ENCODE results near the gene TMPRSS7. TPM values are rescaled to one million over a fixed set of nuclear protein-coding genes. Genes with fewer than 3 reads are reported as not detected.
"Not testable (repeated sequence)": the region's sequence is repeated elsewhere in the genome, so short reads cannot be mapped to it uniquely, and the experiment has no call there.

Gene TMPRSS7
- total and polyA plus RNA-seq, 2 donors, result 0.05 to 0.09 TPM

GRCh38 chr3:112072387-112073060, 38.0 kb downstream of the TMPRSS7 start:
- not testable (repeated sequence) for H3K36me3 ChIP-seq (ENCODE audit: control insufficient read depth in 2 of 2, insufficient read depth in 2 of 2, low read length in 1 of 2); H3K4me3 ChIP-seq (ENCODE audit: low read length in 2 of 2); H3K27me3 ChIP-seq (ENCODE audit: control insufficient read depth in 2 of 2, insufficient read depth in 1 of 2, low read length in 1 of 2); H3K9me3 ChIP-seq (ENCODE audit: control insufficient read depth in 2 of 2, insufficient read depth in 1 of 2, low read length in 1 of 2)
- peak in 4 of 9 donors; percentile 47 to 80 (median 59) for DNase-seq (ENCODE audit: low read depth in 6 of 9, low spot score in 9 of 9)
- Histone ChIP-seq H3K27ac (ENCODE audit: low read depth in 1 of 2, low read length in 1 of 2) (peak overlapping the region; percentile 91 to 98), H3K4me1 (ENCODE audit: control insufficient read depth in 2 of 2, insufficient read depth in 2 of 2, low read length in 2 of 2) (peaks cover 26 to 43% of the 10 kb centered on the region in 2 donors)
- 64% methylated on average over 8 of the region's 8 CpGs for WGBS

GRCh38 chr3:112074006-112074405, 39.5 kb downstream of the TMPRSS7 start:
- peaks cover 0 to 10% of the 10 kb centered on the region in 2 donors for H3K9me3 ChIP-seq (ENCODE audit: control insufficient read depth in 2 of 2, insufficient read depth in 1 of 2, low read length in 1 of 2)
- WGBS, result 99% methylated on average over 2 of the region's 2 CpGs
- H3K27ac ChIP-seq (ENCODE audit: low read depth in 1 of 2, low read length in 1 of 2), result peak overlapping the region in 1 of 2 donors; percentile 10
- no peaks in the 10 kb centered on the region for H3K36me3 ChIP-seq (ENCODE audit: control insufficient read depth in 2 of 2, insufficient read depth in 2 of 2, low read length in 1 of 2)
- H3K4me1 ChIP-seq (ENCODE audit: control insufficient read depth in 2 of 2, insufficient read depth in 2 of 2, low read length in 2 of 2), result peaks cover 34 to 51% of the 10 kb centered on the region in 2 donors
- no peak overlapping the region for H3K4me3 ChIP-seq (ENCODE audit: low read length in 2 of 2)
- no peak for DNase-seq (ENCODE audit: low read depth in 6 of 9, low spot score in 9 of 9)
- no peaks in the 10 kb centered on the region for H3K27me3 ChIP-seq (ENCODE audit: control insufficient read depth in 2 of 2, insufficient read depth in 1 of 2, low read length in 1 of 2)

- no peaks in the 10 kb centered on the region for H3K36me3 ChIP-seq (ENCODE audit: control insufficient read depth in 2 of 2, insufficient read depth in 2 of 2, low read length in 1 of 2)
- no peaks in the 10 kb centered on the region for H3K27me3 ChIP-seq (ENCODE audit: control insufficient read depth in 2 of 2, insufficient read depth in 1 of 2, low read length in 1 of 2)
- H3K27ac ChIP-seq (ENCODE audit: low read depth in 1 of 2, low read length in 1 of 2), result peak overlapping the region; percentile 89 to 97
- H3K9me3 ChIP-seq (ENCODE audit: control insufficient read depth in 2 of 2, insufficient read depth in 1 of 2, low read length in 1 of 2), result peaks cover 0 to 10% of the 10 kb centered on the region in 2 donors
- H3K4me3 ChIP-seq (ENCODE audit: low read length in 2 of 2), result peak overlapping the region; percentile 7 to 44
- peaks cover 34 to 51% of the 10 kb centered on the region in 2 donors for H3K4me1 ChIP-seq (ENCODE audit: control insufficient read depth in 2 of 2, insufficient read depth in 2 of 2, low read length in 2 of 2)
- 55% methylated on average over 6 of the region's 6 CpGs for WGBS
- peak in 8 of 9 donors; percentile 58 to 91 (median 74) for DNase-seq (ENCODE audit: low read depth in 6 of 9, low spot score in 9 of 9)
Observed at GRCh38 chr3:112074616-112075497, 40.3 kb downstream of the TMPRSS7 start.

GRCh38 chr3:112078125-112079083, 43.9 kb downstream of the TMPRSS7 start:
- Histone ChIP-seq H3K9me3 (ENCODE audit: control insufficient read depth in 2 of 2, insufficient read depth in 1 of 2, low read length in 1 of 2) (no peaks in the 10 kb centered on the region), H3K27ac (ENCODE audit: low read depth in 1 of 2, low read length in 1 of 2) (no peak overlapping the region), H3K27me3 (ENCODE audit: control insufficient read depth in 2 of 2, insufficient read depth in 1 of 2, low read length in 1 of 2) (no peaks in the 10 kb centered on the region), H3K4me3 (ENCODE audit: low read length in 2 of 2) (no peak overlapping the region), H3K4me1 (ENCODE audit: control insufficient read depth in 2 of 2, insufficient read depth in 2 of 2, low read length in 2 of 2) (peaks cover 32 to 38% of the 10 kb centered on the region in 2 donors), H3K36me3 (ENCODE audit: control insufficient read depth in 2 of 2, insufficient read depth in 2 of 2, low read length in 1 of 2) (no peaks in the 10 kb centered on the region)
- no peak for DNase-seq (ENCODE audit: low read depth in 6 of 9, low spot score in 9 of 9)
- 89% methylated on average over 10 of the region's 10 CpGs for WGBS

GRCh38 chr3:112083239-112083638, 48.7 kb downstream of the TMPRSS7 start:
- no peaks in the 10 kb centered on the region for H3K9me3 ChIP-seq (ENCODE audit: control insufficient read depth in 2 of 2, insufficient read depth in 1 of 2, low read length in 1 of 2)
- H3K4me1 ChIP-seq (ENCODE audit: control insufficient read depth in 2 of 2, insufficient read depth in 2 of 2, low read length in 2 of 2), result peaks cover 15 to 33% of the 10 kb centered on the region in 2 donors
- H3K27ac ChIP-seq (ENCODE audit: low read depth in 1 of 2, low read length in 1 of 2), result no peak overlapping the region
- no peaks in the 10 kb centered on the region for H3K36me3 ChIP-seq (ENCODE audit: control insufficient read depth in 2 of 2, insufficient read depth in 2 of 2, low read length in 1 of 2)
- DNase-seq (ENCODE audit: low read depth in 6 of 9, low spot score in 9 of 9), result no peak
- WGBS, result 98% methylated on average over 4 of the region's 4 CpGs
- H3K4me3 ChIP-seq (ENCODE audit: low read length in 2 of 2), result no peak overlapping the region
- peaks cover 0 to 10% of the 10 kb centered on the region in 2 donors for H3K27me3 ChIP-seq (ENCODE audit: control insufficient read depth in 2 of 2, insufficient read depth in 1 of 2, low read length in 1 of 2)

GRCh38 chr3:112084980-112085705, 50.6 kb downstream of the TMPRSS7 start:
- Histone ChIP-seq H3K27me3 (ENCODE audit: control insufficient read depth in 2 of 2, insufficient read depth in 1 of 2, low read length in 1 of 2) (peaks cover 0 to 10% of the 10 kb centered on the region in 2 donors), H3K9me3 (ENCODE audit: control insufficient read depth in 2 of 2, insufficient read depth in 1 of 2, low read length in 1 of 2) (no peaks in the 10 kb centered on the region), H3K36me3 (ENCODE audit: control insufficient read depth in 2 of 2, insufficient read depth in 2 of 2, low read length in 1 of 2) (no peaks in the 10 kb centered on the region), H3K27ac (ENCODE audit: low read depth in 1 of 2, low read length in 1 of 2) (no peak overlapping the region), H3K4me3 (ENCODE audit: low read length in 2 of 2) (peak overlapping the region; percentile 73 to 87), H3K4me1 (ENCODE audit: control insufficient read depth in 2 of 2, insufficient read depth in 2 of 2, low read length in 2 of 2) (peaks cover 20 to 35% of the 10 kb centered on the region in 2 donors)
- 97% methylated on average over 7 of the region's 7 CpGs for WGBS
- peak in 1 of 9 donors; percentile 16 for DNase-seq (ENCODE audit: low read depth in 6 of 9, low spot score in 9 of 9)

- Histone ChIP-seq H3K36me3 (ENCODE audit: control insufficient read depth in 2 of 2, insufficient read depth in 2 of 2, low read length in 1 of 2) (no peaks in the 10 kb centered on the region), H3K4me1 (ENCODE audit: control insufficient read depth in 2 of 2, insufficient read depth in 2 of 2, low read length in 2 of 2) (peaks cover 25 to 40% of the 10 kb centered on the region in 2 donors), H3K27me3 (ENCODE audit: control insufficient read depth in 2 of 2, insufficient read depth in 1 of 2, low read length in 1 of 2) (peaks cover 0 to 10% of the 10 kb centered on the region in 2 donors), H3K27ac (ENCODE audit: low read depth in 1 of 2, low read length in 1 of 2) (peak overlapping the region; percentile 32 to 81), H3K4me3 (ENCODE audit: low read length in 2 of 2) (peak overlapping the region; percentile 73 to 87), H3K9me3 (ENCODE audit: control insufficient read depth in 2 of 2, insufficient read depth in 1 of 2, low read length in 1 of 2) (no peaks in the 10 kb centered on the region)
- WGBS, result 51% methylated on average over 12 of the region's 12 CpGs
- DNase-seq (ENCODE audit: low read depth in 6 of 9, low spot score in 9 of 9), result no peak
Observed at GRCh38 chr3:112085735-112086075, 51.2 kb downstream of the TMPRSS7 start.
